A673 (cell line): ENCODE data around the gene PTPRK.

ENCODE experiments used
- EZH2 ChIP-seq: fragments of 200-600 bp; sonication (generic); IDR thresholded peaks from 2 replicates; pipeline ENCODE4 v1.6.1; 2017; ENCODE audit warnings: borderline replicate concordance, low read depth, mild to moderate bottlenecking, mixed read lengths, antibody characterized with exemption, low read length; ENCODE audit not compliant: poor library complexity, severe bottlenecking
- TF ChIP-seq, protein P1 (sequence below): fragments of 300-800, 200-600 bp; sonication (generic); conservative IDR thresholded peaks from 2 replicates; pipeline ENCODE4 v1.5.1; 2017; ENCODE audit warnings: low read depth, mild to moderate bottlenecking, antibody characterized with exemption, low read length, moderate library complexity, mixed read lengths

DNA sequence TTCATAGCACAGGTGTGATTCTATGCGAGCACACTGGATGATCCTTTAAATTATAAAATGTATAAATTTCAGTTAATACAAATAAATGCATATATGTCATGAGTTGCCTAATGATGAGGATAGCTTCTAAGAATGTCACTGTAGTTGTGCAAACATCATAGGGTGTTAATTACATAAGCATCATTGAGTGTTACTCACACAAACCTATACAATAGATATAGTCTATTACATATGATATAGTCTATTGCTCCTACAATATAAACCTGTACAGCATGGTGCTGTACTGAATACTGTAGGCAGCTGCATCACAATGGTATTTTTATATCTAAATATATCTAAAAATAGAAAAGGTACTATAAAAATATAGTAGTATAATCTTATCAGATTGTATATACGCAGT is 159.0 kb downstream of the PTPRK start:
- TF ChIP-seq, protein P1, sequence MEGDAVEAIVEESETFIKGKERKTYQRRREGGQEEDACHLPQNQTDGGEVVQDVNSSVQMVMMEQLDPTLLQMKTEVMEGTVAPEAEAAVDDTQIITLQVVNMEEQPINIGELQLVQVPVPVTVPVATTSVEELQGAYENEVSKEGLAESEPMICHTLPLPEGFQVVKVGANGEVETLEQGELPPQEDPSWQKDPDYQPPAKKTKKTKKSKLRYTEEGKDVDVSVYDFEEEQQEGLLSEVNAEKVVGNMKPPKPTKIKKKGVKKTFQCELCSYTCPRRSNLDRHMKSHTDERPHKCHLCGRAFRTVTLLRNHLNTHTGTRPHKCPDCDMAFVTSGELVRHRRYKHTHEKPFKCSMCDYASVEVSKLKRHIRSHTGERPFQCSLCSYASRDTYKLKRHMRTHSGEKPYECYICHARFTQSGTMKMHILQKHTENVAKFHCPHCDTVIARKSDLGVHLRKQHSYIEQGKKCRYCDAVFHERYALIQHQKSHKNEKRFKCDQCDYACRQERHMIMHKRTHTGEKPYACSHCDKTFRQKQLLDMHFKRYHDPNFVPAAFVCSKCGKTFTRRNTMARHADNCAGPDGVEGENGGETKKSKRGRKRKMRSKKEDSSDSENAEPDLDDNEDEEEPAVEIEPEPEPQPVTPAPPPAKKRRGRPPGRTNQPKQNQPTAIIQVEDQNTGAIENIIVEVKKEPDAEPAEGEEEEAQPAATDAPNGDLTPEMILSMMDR: no peak
- TF ChIP-seq EZH2: no peak
